Suprapubic skin (tissue), 4 donors: ENCODE measurements around the gene CAMK4.

Experiments
- EP300 ChIP-seq: sonication (generic); formaldehyde crosslinking; IDR thresholded peaks from one replicate; pipeline ENCODE4 v1.6.1; 2017; ENCODE audit warnings: antibody characterized with exemption
- POLR2A ChIP-seq, 2 donors: fragments of 450-650 bp; IDR thresholded peaks; one replicate each; pipeline ENCODE4 v1.6.1; 2017; ENCODE audit warnings: antibody characterized with exemption in 2 of 2, mild to moderate bottlenecking in 2 of 2, moderate library complexity in 2 of 2
- POLR2AphosphoS5 ChIP-seq, 3 donors: sonication (generic); formaldehyde crosslinking; IDR thresholded peaks; one replicate each; pipeline ENCODE4 v1.6.1; 2017; ENCODE audit warnings: antibody characterized with exemption in 3 of 3
- TF ChIP-seq, protein P1 (sequence below), 2 donors: fragments of 200-600 bp in 1 of 2; fragments of 450-650 bp in 1 of 2; sonication (generic) in 1 of 2; IDR thresholded peaks; one replicate each; pipeline ENCODE4 v1.5.1; 2016 to 2019; ENCODE audit warnings: antibody characterized with exemption in 2 of 2, mild to moderate bottlenecking in 1 of 2, moderate library complexity in 1 of 2

DNA sequence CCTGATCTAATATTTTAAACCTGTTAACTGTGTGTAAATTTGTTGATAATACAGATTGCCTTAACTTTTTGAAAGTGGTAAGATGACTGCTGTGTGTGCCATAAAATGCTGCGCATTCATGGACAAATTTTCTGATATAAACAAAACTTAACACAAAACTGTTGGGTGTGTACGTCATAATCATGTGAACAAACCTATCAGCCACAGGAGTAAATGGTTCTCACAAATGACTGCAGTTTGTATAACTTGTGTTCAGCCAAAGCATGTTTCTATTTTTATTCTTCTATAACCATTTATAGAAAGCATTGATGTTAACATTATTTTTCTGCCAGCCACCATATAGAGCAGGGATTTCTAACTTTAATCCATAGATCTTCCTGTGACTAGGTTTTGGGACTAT lies 21.5 kb downstream of the CAMK4 start:
- TF ChIP-seq, protein P1, sequence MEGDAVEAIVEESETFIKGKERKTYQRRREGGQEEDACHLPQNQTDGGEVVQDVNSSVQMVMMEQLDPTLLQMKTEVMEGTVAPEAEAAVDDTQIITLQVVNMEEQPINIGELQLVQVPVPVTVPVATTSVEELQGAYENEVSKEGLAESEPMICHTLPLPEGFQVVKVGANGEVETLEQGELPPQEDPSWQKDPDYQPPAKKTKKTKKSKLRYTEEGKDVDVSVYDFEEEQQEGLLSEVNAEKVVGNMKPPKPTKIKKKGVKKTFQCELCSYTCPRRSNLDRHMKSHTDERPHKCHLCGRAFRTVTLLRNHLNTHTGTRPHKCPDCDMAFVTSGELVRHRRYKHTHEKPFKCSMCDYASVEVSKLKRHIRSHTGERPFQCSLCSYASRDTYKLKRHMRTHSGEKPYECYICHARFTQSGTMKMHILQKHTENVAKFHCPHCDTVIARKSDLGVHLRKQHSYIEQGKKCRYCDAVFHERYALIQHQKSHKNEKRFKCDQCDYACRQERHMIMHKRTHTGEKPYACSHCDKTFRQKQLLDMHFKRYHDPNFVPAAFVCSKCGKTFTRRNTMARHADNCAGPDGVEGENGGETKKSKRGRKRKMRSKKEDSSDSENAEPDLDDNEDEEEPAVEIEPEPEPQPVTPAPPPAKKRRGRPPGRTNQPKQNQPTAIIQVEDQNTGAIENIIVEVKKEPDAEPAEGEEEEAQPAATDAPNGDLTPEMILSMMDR (IDR thresholded peaks at IDR 0.05), result no peak
- TF ChIP-seq EP300 (no peak), POLR2A (IDR thresholded peaks at IDR 0.05) (no peak), POLR2AphosphoS5 (IDR thresholded peaks at IDR 0.05) (no peak)
